GM06990 (cell line): ENCODE results near the gene TRPV2.
A peak's percentile ranks its signal among the peaks of the same experiment; 100 is the strongest.

Source experiments
- DNase-seq: peaks from one replicate; pipeline ENCODE4 v3.0.0-alpha.2; 2011; ENCODE audit not compliant: insufficient read length; ENCODE audit errors: extremely low read depth
- H3K27me3 ChIP-seq: replicated peaks from 2 replicates; pipeline ENCODE4 v1.6.0; 2011; ENCODE audit warnings: low read length; ENCODE audit not compliant: control insufficient read depth, insufficient read depth
- H3K36me3 ChIP-seq: 2 replicates; pipeline ENCODE4 v1.5.1; 2011; ENCODE audit warnings: low read length; ENCODE audit not compliant: control insufficient read depth, insufficient read depth
- H3K4me3 ChIP-seq: replicated peaks from 2 replicates; pipeline ENCODE4 v1.5.1; 2011; ENCODE audit warnings: low read depth, mild to moderate bottlenecking, control low read depth, low read length
- TF ChIP-seq, protein P1 (sequence below): IDR thresholded peaks from 2 replicates; pipeline ENCODE4 v1.5.1; 2011; ENCODE audit warnings: low read length, control low read depth, mild to moderate bottlenecking, inconsistent platforms; ENCODE audit not compliant: insufficient read depth, poor library complexity, severe bottlenecking

The TRPV2 gene

DNA sequence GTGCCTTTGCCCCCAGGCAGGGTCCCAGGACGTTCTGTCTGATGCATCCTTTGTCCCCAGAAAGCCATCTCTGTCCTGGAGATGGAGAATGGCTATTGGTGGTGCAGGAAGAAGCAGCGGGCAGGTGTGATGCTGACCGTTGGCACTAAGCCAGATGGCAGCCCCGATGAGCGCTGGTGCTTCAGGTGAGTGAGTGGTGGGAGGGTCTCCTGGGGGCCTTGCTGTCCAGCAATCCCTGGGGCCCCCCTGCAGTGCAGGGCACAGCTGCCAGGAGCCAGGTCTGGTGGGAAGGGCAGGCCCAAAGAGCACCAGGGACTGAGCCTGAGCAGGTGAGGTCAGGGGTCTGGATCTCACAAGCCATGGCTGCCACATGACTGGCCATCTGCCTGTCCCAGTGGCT is 18.1 kb downstream of the TRPV2 start:
- Histone ChIP-seq H3K4me3 (no peak overlapping the region), H3K36me3 (peaks cover 25% of the 10 kb centered on the region), H3K27me3 (no peaks in the 10 kb centered on the region)
- TF ChIP-seq, protein P1, sequence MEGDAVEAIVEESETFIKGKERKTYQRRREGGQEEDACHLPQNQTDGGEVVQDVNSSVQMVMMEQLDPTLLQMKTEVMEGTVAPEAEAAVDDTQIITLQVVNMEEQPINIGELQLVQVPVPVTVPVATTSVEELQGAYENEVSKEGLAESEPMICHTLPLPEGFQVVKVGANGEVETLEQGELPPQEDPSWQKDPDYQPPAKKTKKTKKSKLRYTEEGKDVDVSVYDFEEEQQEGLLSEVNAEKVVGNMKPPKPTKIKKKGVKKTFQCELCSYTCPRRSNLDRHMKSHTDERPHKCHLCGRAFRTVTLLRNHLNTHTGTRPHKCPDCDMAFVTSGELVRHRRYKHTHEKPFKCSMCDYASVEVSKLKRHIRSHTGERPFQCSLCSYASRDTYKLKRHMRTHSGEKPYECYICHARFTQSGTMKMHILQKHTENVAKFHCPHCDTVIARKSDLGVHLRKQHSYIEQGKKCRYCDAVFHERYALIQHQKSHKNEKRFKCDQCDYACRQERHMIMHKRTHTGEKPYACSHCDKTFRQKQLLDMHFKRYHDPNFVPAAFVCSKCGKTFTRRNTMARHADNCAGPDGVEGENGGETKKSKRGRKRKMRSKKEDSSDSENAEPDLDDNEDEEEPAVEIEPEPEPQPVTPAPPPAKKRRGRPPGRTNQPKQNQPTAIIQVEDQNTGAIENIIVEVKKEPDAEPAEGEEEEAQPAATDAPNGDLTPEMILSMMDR = no peak
- DNase-seq = no peak

DNA sequence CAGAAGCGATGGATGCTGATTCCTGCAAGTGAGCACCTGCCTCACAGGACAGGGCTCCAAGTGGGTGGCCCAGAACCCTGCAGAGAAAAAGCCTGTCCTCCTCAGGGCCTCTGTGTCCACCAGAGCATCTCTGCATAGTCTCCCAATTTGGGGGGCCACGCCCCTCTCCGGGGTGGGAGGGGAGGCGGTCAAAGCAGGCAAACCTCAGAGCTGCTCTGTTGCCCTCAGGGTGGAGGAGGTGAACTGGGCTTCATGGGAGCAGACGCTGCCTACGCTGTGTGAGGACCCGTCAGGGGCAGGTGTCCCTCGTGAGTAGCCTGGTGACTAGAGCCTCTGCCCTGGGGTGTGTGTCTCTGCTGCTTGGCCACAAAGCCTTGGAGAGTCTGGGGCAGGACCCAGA is 19.3 kb downstream of the TRPV2 start:
- TF ChIP-seq, protein P1 = no peak
- Histone ChIP-seq H3K36me3 (peaks cover 17% of the 10 kb centered on the region), H3K27me3 (no peaks in the 10 kb centered on the region), H3K4me3 (no peak overlapping the region)
- no peak for DNase-seq

DNA sequence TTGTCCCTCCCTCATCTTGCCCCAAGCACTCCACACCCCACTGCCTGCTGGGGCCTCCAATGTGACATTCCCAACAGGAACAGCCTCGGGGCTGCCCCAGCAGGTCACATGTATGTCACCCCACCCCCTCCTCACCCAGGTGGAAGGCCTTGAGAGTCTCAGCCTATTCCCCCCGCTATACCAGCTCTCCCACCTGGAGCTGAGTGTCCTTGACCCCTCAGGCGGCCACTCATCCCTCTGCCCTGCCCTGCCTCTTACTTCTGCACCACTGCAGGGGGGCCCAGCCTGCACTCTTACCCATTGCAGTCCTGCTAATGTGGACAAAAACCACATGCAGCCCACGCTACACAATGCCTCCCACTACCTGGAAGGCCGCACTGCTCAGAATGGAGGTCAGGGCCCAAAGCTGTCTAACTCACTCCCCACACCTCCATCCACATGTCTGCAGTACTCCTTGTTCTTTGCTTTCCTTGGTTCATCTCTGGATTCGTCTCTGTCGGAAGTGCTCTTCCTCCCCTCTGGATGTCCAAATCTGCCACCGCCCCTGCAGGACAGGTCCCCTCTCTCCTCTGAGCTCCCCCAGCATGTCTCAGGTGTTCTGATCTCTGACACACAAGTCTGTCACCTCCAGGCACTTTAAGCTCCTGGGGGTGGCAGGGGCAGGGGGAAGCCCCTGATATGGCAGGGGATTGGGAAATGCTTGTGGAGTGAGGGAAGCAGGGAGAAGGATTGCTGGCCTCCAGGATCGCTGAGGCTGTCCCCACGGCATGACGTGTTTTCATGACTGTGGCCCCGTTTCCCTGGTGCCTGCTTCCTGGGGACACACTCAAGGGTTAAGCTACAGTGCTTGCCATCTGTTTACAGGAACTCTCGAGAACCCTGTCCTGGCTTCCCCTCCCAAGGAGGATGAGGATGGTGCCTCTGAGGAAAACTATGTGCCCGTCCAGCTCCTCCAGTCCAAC is 20.8 kb downstream of the TRPV2 start:
- H3K36me3 ChIP-seq = peaks cover 25% of the 10 kb centered on the region
- no peak overlapping the region for H3K4me3 ChIP-seq
- no peak for DNase-seq
- H3K27me3 ChIP-seq = no peaks in the 10 kb centered on the region
- TF ChIP-seq, protein P1 = no peak

DNA sequence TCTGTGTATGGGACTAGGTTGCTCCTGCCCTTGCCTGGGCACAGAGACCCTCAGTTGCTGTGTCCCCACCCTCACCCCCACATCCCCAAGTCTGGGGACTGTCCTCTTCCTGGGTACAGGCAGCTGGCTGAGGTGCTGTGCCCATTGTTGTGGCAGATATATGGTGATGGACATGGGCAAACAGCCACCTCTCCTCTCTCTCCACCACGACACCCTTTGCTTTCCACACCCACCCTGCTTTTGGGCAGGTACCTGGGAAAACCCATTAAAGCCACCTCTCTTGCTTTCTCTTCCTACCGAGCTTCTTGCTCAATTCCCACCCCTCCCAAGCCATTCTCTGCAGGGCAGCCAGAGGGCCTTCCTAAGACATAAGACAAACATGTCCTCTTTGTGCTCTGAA is 21.7 kb downstream of the TRPV2 start:
- no peak for DNase-seq
- H3K4me3 ChIP-seq = no peak overlapping the region

DNA sequence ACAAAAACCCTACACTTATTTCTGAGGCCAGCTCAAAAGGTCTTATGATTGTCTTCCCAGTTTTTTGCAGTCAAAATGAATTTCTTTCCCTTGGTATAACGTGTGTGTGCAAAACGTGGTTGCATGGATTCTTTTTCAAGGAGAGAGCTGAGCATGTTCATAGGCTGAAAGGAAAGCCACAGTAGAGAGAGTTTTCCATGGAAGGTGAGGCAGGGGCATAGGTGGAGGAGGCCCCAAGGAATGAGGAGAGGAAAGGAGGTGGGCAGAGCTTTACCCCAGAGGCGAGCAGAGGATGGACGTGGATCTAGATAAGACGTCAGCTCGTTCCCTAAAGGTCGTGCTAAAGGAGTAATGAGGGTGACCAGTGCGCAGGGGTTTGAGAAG is 22.8 kb downstream of the TRPV2 start:
- TF ChIP-seq, protein P1 = no peak
- Histone ChIP-seq H3K4me3 (peak overlapping the region; percentile 56), H3K27me3 (no peaks in the 10 kb centered on the region), H3K36me3 (peaks cover 35% of the 10 kb centered on the region)
- no peak for DNase-seq

More for the DNA sequence above, 21.7 kb downstream of the TRPV2 start:
- TF ChIP-seq, protein P1 = no peak
- no peaks in the 10 kb centered on the region for H3K27me3 ChIP-seq
- H3K36me3 ChIP-seq = peaks cover 27% of the 10 kb centered on the region
